Smooth muscle cell of the brain vasculature (primary cell): ENCODE results near the gene MBD3L5.
"Not testable (repeated sequence)": the region's sequence is repeated elsewhere in the genome, so short reads cannot be mapped to it uniquely, and the experiment has no call there.

Experiments used
- DNase-seq: peaks from one replicate; pipeline ENCODE4 v3.0.0-alpha.2; 2012; ENCODE audit warnings: low read depth, low spot score

The MBD3L5 gene

GRCh38 chr19:7030278-7030677, at the start of gene MBD3L5:
Gene MBD3L5 (plus strand): TSS chr19:7030578. CDS start chr19:7030612, 34 bp downstream.
- DNase-seq = not testable (repeated sequence)

DNA sequence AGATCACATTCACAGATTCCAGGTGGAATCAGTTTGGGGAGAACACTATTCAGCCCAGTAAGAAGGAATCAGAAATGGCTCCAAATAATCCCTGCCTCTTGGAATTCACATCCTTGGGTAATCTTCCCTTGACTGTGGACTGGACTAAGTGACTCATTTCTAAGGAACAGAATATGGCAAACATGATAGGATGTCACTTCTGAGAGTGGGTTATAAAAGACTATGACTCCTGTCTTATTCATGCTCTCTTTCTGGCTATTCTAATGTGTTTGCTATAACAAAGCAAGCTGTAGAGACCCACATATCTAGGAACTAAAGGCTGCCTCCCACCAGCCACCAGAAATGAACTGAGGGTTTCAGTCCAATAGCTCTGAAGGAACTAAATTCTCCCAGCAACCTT, 46.9 kb upstream of the MBD3L5 start:
- DNase-seq = no peak

DNA sequence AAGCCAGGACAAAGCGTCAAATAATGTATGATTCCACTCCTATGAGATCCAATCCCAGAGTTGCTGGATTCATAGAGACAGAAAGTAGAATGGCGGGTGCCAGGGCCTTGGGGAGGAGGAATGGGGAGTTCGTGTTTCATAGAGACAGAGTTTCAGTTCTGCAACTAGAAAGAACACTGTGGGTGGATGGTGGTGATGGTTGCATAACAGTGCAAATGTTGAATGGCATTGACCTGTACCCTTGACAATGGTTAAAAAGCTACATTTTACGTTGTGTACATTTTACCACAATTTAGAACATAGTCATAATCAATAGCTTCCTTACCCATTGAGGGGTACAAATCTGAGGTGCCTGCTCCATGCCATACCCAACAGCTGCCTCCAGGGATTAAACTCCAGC, 42.5 kb upstream of the MBD3L5 start:
- no peak for DNase-seq

DNA sequence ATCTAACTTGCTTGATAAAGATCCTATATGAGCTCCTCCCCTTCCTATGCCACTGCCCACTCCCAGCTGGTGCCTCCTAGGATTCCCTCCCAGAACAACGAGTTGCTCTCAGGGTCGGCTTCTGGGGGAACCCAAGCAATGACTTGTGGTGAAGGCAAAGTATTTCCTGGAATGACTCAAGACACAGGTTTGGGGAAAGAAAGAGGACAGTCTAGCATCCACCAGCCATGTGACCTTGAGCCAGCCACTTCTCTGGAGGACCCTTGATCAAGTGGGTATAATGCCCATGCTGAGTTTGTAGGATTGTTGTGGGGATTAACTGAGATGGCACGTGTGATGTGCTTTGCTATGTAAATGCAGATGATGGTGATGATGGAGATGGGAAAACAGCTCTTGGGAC, 42.1 kb upstream of the MBD3L5 start:
- DNase-seq = no peak

- no peak for DNase-seq
These were observed 35.3 kb upstream of the MBD3L5 start for GRCh38 chr19:6995054-6995453.

- DNase-seq = no peak
These were observed 33.6 kb upstream of the MBD3L5 start for GRCh38 chr19:6996810-6997209.

DNA sequence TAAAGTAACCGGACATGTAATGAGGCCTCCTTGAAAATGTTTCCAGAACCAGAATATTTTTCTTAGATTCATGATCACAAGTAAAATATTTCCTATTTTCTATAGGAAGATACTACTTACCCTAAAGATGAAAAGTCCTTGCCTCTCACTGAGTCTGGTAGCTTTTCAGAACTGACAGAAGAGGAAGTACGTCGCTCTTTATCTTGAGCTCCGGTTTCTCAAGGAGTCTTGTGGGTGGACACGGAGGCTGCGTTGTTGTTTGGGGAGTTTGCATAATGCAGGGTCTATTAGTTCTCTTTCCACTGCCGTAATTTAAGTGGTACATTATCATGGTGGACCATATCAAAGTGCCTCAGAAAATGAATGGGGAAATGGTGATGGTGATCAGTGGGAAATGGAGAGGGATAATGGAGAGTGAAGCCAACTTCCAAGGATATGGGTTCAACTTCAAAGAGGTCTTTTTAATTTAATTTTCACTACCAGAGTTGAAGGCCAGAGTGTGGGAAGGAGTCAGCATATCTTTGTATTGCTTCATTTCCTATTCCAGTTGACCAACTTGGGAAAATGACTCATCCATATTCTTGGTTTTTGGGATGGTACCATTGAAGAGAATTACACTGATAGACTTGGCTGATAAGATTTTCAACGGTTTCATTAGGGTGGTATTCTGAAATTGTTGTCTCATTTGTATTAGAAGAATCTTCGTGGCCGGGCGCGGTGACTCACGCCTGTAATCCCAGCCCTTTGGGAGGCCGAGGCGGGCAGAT, 32.5 kb upstream of the MBD3L5 start:
- no peak for DNase-seq

GRCh38 chr19:6999933-7000332, 30.4 kb upstream of the MBD3L5 start:
- DNase-seq = no peak

- no peak for DNase-seq
These were observed 30.0 kb upstream of the MBD3L5 start for GRCh38 chr19:7000333-7000732.

- no peak for DNase-seq
These were observed 29.6 kb upstream of the MBD3L5 start for GRCh38 chr19:7000816-7001215.

DNA sequence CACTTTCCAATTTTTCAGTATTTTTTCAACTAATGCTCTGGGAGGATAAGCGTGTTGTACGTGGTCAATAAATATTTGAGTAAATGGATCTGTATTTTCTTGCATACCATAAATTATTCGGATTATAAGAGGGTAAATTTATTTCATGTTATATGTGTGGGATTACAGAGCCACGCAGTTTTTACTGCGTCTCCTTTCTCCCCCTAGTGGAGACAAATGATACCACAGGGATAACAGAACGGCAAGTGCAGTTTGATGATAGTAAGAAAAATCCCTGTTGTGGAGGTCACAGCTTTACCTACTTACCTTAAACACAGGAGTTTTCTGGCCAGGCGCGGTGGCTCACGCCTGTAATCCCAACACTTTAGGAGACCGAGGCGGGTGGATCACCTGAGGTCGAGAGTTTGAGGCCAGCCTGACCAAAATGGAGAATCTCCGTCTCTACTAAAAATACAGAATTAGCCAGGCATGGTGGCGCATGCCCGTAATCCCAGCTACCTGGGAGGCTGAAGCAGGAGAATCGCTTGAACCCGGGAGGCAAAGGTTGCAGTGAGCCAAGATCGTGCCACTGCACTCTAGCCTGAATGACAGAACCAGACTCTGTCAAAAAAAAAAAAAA, 26.0 kb upstream of the MBD3L5 start:
- peak; percentile 10 for DNase-seq

DNA sequence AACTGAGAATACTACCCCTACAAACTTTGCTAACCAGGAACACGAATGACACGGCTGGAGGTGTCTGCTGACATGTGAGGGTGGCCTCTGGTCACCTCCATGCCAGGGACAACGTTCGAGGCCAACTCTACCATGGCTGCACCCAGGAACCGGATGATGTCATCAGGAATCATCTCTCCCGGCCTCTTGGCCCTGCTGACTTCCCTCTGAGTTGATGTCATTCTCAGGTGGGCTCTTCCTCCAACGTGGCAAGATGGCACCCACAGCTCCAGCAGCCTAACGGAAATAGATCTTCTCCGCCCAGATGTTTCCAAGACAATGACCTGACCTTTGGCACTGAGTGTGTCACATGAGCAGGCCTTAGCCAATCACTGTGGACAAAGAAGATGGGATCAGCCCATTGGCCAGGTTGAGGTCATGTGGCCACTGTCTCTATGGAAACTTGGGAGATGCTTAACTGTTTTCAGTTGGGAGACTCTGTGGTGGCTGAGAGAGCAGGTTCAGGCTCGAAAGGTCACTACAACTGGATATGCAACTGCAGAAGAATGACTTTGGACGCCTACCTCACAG, 24.2 kb upstream of the MBD3L5 start:
- no peak for DNase-seq

- no peak for DNase-seq
These were observed 22.5 kb upstream of the MBD3L5 start for GRCh38 chr19:7007859-7008258.

GRCh38 chr19:7010722-7011593, 19.4 kb upstream of the MBD3L5 start:
- no peak for DNase-seq

DNA sequence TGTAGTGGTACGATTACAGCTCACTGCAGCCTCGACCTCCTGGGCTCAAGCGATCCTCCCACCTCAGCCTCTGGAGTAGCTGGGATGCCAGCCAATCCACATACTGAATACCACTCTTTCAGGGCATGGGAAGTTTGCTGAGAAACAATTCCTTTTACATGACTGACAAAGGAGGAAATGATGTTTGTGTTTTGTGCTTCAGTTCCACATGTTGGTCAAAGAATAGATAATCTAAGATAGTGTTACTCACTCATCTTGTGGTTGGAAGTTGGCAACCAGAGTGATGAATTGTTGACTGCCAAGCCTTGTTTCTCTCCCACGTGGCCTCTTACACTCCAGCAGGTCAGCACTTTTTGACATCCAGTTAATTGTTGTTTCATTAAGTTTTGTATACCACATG, 16.7 kb upstream of the MBD3L5 start:
- no peak for DNase-seq

- DNase-seq = no peak
These were observed 11.6 kb upstream of the MBD3L5 start for GRCh38 chr19:7018828-7019227.

GRCh38 chr19:7021331-7021730, 9.0 kb upstream of the MBD3L5 start, which contains the start of gene MBD3L2B:
Gene MBD3L2B (minus strand): TSS chr19:7021431. CDS start chr19:7021397, 34 bp downstream.
- not testable (repeated sequence) for DNase-seq

DNA sequence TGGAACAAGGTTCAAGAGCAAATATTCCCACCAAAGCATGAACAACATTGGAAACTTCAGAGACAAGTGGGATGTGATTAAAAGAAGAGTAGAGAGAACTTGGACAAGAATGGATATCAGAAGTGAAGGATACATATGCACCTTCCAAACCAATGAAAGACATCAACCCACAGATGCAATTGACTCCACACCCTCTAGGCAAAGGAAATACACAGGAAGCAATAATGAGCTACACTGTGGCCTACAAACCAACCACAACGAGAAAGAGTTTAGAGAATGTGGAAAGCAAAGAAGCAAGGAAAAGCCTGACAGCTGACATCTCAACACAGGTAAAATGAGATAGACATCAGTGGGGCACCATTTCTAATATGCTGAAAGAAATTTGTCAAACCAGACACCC, 1.6 kb upstream of the MBD3L5 start:
- not testable (repeated sequence) for DNase-seq

DNA sequence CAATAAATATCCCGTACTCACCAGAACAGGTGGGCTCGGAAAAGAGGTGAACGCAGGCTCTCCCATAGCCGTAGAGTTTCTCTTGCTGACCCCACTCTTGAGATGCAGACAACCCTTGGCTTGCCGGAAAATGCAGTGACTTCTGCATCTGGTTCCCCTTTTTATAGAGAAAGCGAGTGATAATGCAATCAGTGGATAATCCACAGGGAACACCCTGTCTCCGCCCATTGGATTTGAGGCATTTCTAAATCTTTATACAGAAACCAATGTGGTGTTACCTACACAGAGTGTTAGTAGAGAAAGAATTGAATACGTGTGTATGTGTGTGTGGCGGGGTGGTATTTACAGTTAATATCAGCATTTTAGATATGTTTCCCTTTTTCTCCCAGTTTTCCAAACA, 9.7 kb downstream of the MBD3L5 start, which contains the start of gene MBD3L4:
Gene MBD3L4, minus strand, starts transcription at position 101 of the 400 bp plus-strand sequence. Its CDS starts 35 bp downstream, at position 66.
- not testable (repeated sequence) for DNase-seq

GRCh38 chr19:7041563-7041962, 11.2 kb downstream of the MBD3L5 start:
- not testable (repeated sequence) for DNase-seq

DNA sequence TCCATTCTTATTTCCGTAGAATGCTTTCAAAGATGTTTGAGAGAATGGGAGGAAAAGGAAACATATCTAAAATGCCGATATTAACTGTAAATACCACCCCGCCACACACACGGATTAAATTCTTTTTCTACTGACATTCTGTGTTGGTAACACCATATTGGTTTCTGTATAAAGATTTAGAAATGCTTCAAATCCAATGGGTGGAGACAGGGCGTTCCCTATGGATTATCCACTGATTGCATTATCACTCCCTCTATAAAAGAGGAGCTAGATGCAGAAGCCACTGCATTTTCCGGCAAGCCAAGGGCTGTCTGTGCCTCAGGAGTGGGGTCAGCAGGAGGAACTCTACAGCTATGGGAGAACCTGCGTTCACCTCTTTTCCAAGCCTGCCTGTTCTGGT, 18.6 kb downstream of the MBD3L5 start, which contains the start of gene MBD3L2:
Gene MBD3L2, plus strand, starts transcription at position 301 of the 400 bp plus-strand sequence. Its CDS starts 53 bp downstream, at position 354.
- not testable (repeated sequence) for DNase-seq
